K562 (cell line): ENCODE results near the gene CNTNAP4. TPM values are rescaled to one million over a fixed set of nuclear protein-coding genes. Genes with fewer than 3 reads are reported as not detected.
A peak's percentile ranks its signal among the peaks of the same experiment; 100 is the strongest.

ENCODE experiments used
- CREBBP ChIP-seq: IDR thresholded peaks from one replicate; pipeline ENCODE4 v1.6.1; 2012; ENCODE audit warnings: low read depth, mild to moderate bottlenecking, control low read depth, inconsistent platforms, low read length
- MAFG ChIP-seq: fragments of 450-650 bp; conservative IDR thresholded peaks from 2 replicates; pipeline ENCODE4 v1.6.1; 2016; ENCODE audit warnings: missing genetic modification characterization, missing compliant biosample characterization
- NCOA1 ChIP-seq: fragments of 450-650 bp; IDR thresholded peaks from 2 replicates; pipeline ENCODE4 v1.6.1; 2016; ENCODE audit warnings: low read depth
- PCBP2 ChIP-seq: fragments of 200-400 bp; formaldehyde crosslinking; IDR thresholded peaks from 2 replicates; pipeline ENCODE4 v1.6.1; 2018; ENCODE audit warnings: low read length, low read depth, mild to moderate bottlenecking, moderate library complexity; ENCODE audit not compliant: poor library complexity, severe bottlenecking
- SMAD1 ChIP-seq: fragments of 150-350 bp; IDR thresholded peaks from 2 replicates; pipeline ENCODE4 v1.6.1; 2014; ENCODE audit warnings: low read length, low read depth; ENCODE audit not compliant: partially characterized antibody
- ZNF23 ChIP-seq: fragments of 250-450 bp; sonication (Bioruptor Pico); IDR thresholded peaks from 2 replicates; pipeline ENCODE4 v1.4.0; 2020; ENCODE audit warnings: mild to moderate bottlenecking
- ZNF583 ChIP-seq: fragments of 250-450 bp; sonication (Bioruptor Pico); IDR thresholded peaks from 2 replicates; pipeline ENCODE4 v1.4.0; 2020
- polyA plus RNA-seq, 8 experiments: library from polyadenylated mRNA; depleted of rRNA in 4 of 8; stranded (reverse) in 5 of 8; unstranded in 3 of 8; fragments of >200 nt; fragmentation: Nextera tagmentation in 2 of 8; fragmentation: Illumina TruSeq in 1 of 8; extraction: Ambion mirVana in 2 of 8; extraction: Trizol in 1 of 8; gene quantifications; 2 replicates each; pipeline versions ENCODE4 v1.2.1 to v1.2.3, GENCODE V29; 2011 to 2014; ENCODE audit warnings: inconsistent platforms in 1 of 8, missing spikeins in 1 of 8
- total RNA-seq, 7 experiments: library from RNA; depleted of rRNA in 6 of 7; stranded (reverse); fragments of >200 nt in 6 of 7; fragmentation: Illumina TruSeq in 2 of 7; extraction: Trizol in 2 of 7; gene quantifications; 2 replicates each; pipeline versions ENCODE4 v1.2.1 to v1.2.3, GENCODE V29; 2011 to 2021; ENCODE audit warnings: low replicate concordance in 1 of 7
- TF ChIP-seq, protein P1 (sequence below): fragments of 450-650 bp; IDR thresholded peaks from 2 replicates; pipeline ENCODE4 v1.6.1; 2016; ENCODE audit warnings: low read depth
- TF ChIP-seq, protein P2 (sequence below), 2 experiments: fragments of 450-650 bp; IDR thresholded peaks; 2 replicates each; pipeline ENCODE4 v1.6.1; 2016; ENCODE audit warnings: mild to moderate bottlenecking in 2 of 2, borderline replicate concordance in 1 of 2, low read depth in 1 of 2, moderate library complexity in 1 of 2

The CNTNAP4 gene
- total and polyA plus RNA-seq, 9 of the 15 experiments (the other 6 are each of a cell fraction or from before 2014, with no cell fraction given) = not detected

DNA sequence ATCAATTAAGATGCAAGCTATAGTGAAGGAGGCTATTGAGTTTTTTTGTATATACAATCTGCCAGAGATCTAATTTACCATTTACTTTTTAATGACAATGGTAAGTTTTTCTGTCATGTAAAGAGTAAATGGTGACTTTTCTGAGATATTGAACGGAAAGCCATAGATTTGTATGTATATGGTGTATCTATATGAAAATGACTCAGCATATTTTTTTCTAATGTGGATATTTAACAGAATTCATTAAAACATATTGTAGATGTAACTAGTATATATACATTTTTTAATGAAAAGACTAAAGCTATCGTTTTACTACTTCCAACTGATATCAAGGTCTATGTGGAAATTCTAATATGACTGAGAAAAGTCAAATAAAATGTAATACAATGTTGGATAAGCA lies 34.1 kb downstream of the CNTNAP4 start (continued):
- no peak for TF ChIP-seq ZNF583
- no peak for TF ChIP-seq PCBP2
- peak; percentile 66 for TF ChIP-seq MAFG
- no peak for TF ChIP-seq SMAD1
- TF ChIP-seq CREBBP = no peak
- TF ChIP-seq, protein P1, sequence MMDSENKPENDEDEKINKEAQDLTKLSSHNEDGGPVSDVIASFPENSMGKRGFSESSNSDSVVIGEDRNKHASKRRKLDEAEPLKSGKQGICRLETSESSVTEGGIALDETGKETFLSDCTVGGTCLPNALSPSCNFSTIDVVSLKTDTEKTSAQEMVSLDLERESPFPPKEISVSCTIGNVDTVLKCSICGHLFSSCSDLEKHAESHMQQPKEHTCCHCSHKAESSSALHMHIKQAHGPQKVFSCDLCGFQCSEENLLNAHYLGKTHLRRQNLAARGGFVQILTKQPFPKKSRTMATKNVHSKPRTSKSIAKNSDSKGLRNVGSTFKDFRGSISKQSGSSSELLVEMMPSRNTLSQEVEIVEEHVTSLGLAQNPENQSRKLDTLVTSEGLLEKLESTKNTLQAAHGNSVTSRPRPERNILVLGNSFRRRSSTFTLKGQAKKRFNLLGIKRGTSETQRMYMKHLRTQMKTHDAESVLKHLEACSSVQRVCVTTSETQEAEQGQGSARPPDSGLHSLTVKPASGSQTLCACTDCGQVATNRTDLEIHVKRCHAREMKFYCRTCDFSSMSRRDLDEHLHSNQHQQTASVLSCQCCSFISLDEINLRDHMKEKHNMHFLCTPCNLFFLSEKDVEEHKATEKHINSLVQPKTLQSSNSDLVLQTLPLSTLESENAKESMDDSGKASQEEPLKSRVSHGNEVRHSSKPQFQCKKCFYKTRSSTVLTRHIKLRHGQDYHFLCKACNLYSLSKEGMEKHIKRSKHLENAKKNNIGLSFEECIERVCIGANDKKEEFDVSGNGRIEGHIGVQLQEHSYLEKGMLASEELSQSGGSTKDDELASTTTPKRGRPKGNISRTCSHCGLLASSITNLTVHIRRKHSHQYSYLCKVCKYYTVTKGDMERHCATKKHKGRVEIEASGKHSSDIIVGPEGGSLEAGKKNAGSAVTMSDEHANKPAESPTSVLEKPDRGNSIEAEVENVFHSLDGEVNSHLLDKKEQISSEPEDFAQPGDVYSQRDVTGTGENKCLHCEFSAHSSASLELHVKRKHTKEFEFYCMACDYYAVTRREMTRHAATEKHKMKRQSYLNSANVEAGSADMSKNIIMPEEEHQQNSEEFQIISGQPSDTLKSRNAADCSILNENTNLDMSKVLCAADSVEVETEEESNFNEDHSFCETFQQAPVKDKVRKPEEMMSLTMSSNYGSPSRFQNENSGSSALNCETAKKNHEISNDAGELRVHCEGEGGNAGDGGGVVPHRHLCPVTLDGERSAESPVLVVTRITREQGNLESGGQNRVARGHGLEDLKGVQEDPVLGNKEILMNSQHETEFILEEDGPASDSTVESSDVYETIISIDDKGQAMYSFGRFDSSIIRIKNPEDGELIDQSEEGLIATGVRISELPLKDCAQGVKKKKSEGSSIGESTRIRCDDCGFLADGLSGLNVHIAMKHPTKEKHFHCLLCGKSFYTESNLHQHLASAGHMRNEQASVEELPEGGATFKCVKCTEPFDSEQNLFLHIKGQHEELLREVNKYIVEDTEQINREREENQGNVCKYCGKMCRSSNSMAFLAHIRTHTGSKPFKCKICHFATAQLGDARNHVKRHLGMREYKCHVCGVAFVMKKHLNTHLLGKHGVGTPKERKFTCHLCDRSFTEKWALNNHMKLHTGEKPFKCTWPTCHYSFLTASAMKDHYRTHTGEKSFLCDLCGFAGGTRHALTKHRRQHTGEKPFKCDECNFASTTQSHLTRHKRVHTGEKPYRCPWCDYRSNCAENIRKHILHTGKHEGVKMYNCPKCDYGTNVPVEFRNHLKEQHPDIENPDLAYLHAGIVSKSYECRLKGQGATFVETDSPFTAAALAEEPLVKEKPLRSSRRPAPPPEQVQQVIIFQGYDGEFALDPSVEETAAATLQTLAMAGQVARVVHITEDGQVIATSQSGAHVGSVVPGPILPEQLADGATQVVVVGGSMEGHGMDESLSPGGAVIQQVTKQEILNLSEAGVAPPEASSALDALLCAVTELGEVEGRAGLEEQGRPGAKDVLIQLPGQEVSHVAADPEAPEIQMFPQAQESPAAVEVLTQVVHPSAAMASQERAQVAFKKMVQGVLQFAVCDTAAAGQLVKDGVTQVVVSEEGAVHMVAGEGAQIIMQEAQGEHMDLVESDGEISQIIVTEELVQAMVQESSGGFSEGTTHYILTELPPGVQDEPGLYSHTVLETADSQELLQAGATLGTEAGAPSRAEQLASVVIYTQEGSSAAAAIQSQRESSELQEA = no peak
- TF ChIP-seq, protein P2, sequence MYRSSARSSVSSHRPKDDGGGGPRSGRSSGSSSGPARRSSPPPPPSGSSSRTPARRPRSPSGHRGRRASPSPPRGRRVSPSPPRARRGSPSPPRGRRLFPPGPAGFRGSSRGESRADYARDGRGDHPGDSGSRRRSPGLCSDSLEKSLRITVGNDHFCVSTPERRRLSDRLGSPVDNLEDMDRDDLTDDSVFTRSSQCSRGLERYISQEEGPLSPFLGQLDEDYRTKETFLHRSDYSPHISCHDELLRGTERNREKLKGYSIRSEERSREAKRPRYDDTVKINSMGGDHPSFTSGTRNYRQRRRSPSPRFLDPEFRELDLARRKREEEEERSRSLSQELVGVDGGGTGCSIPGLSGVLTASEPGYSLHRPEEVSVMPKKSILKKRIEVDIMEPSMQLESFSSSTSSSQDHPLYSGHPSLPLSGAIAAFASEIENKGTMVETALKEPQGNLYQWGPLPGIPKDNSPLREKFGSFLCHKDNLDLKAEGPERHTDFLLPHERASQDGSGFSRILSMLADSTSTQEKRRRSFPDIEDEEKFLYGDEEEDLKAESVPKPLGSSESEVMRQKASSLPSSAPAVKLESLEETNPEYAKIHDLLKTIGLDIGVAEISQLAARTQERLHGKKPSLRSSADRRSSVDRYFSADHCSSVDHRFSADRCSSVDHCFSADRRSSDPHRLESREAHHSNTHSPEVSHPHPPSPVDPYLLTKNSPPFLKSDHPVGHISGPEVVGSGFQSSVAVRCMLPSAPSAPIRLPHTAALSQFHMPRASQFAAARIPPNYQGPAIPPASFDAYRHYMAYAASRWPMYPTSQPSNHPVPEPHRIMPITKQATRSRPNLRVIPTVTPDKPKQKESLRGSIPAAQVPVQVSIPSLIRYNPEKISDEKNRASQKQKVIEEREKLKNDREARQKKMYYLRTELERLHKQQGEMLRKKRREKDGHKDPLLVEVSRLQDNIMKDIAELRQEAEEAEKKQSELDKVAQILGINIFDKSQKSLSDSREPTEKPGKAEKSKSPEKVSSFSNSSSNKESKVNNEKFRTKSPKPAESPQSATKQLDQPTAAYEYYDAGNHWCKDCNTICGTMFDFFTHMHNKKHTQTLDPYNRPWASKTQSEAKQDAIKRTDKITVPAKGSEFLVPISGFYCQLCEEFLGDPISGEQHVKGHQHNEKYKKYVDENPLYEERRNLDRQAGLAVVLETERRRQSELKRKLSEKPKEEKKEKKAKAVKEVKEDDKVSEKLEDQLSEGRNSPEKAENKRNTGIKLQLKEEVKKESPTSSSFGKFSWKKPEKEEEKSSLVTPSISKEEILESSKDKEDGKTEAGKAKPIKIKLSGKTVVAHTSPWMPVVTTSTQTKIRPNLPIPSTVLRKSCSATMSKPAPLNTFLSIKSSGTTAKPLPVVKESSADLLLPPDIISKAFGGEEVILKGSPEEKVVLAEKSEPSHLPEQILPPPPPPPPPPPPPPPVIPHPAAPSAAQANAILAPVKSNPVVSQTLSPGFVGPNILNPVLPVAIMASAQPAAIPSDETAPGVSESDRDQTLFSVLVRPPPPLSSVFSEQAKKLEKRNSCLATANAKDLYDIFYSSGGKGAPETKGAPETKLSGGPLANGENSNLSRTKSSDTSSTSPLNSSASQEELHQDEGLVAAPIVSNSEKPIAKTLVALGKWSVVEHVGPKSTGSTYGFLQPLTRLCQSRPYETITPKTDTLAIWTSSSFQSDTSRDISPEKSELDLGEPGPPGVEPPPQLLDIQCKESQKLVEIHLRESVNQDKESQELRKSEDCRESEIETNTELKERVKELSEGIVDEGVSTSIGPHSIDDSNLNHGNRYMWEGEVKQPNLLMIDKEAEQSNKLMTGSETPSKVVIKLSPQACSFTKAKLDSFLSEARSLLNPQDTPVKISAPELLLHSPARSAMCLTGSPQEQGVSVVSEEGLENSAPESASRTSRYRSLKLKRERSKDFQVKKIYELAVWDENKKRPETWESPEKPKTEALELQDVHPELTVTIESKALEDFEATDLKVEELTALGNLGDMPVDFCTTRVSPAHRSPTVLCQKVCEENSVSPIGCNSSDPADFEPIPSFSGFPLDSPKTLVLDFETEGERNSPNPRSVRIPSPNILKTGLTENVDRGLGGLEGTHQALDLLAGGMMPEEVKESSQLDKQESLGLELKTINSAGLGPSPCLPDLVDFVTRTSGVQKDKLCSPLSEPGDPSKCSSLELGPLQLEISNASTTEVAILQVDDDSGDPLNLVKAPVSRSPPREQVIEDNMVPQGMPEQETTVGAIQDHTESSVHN (IDR thresholded peaks at IDR 0.05; ENCODE audit: borderline replicate concordance in 1 of 2, low read depth in 1 of 2) = no peak
- no peak for TF ChIP-seq NCOA1
- TF ChIP-seq ZNF23 (CRISPR knock-in tag) = no peak
